Thyroid gland (tissue), 4 donors: ENCODE results near the gene ATL2.
"Not testable (repeated sequence)": the region's sequence is repeated elsewhere in the genome, so short reads cannot be mapped to it uniquely, and the experiment has no call there.

Experiments
- CTCF ChIP-seq, 6 experiments: fragments of 200-600 bp in 3 of 6; fragments of 450-650 bp in 3 of 6; sonication (generic) in 3 of 6; IDR thresholded peaks; one replicate each; pipeline ENCODE4 v1.5.1; 2016 to 2019; ENCODE audit warnings: antibody characterized with exemption in 6 of 6, mild to moderate bottlenecking in 2 of 6, inconsistent platforms in 1 of 6, moderate library complexity in 1 of 6
- POLR2A ChIP-seq, 2 donors: fragments of 450-650 bp; IDR thresholded peaks; one replicate each; pipeline ENCODE4 v1.6.1; 2017; ENCODE audit warnings: antibody characterized with exemption in 2 of 2, mild to moderate bottlenecking in 2 of 2, moderate library complexity in 1 of 2

- TF ChIP-seq POLR2A, CTCF (IDR thresholded peaks at IDR 0.05): not testable (repeated sequence)
Measured at GRCh38 chr2:38257680-38258079, 119.4 kb downstream of the ATL2 start.
